HEK293T (cell line): ENCODE measurements around the gene SPARC.

Experiments used
- CTCF ChIA-PET: fragments of 350-600 bp; formaldehyde crosslinking; extraction: SDS; loops from one replicate; lab custom pipeline; 2021; ENCODE audit warnings: antibody characterized with exemption, inconsistent platforms; lab: Yijun Ruan, JAX
- POLR2A ChIA-PET: fragments of 350-600 bp; formaldehyde crosslinking; extraction: SDS; loops from one replicate; lab custom pipeline; 2020; ENCODE audit warnings: antibody characterized with exemption, inconsistent platforms; lab: Yijun Ruan, JAX
- DNase-seq: peaks from one replicate; pipeline ENCODE4 v3.0.0; 2012; ENCODE audit warnings: mixed read lengths; ENCODE audit errors: extremely low spot score
- ARNT ChIP-seq: fragments of 450-650 bp; IDR thresholded peaks from 2 replicates; pipeline ENCODE4 v1.6.1; 2017; ENCODE audit warnings: mild to moderate bottlenecking
- BHLHE40 ChIP-seq: fragments of 450-650 bp; IDR thresholded peaks from 2 replicates; pipeline ENCODE4 v1.6.1; 2016; ENCODE audit warnings: mild to moderate bottlenecking, moderate library complexity, borderline replicate concordance
- CTBP1 ChIP-seq: fragments of 450-650 bp; IDR thresholded peaks from 2 replicates; pipeline ENCODE4 v1.6.1; 2016; ENCODE audit warnings: borderline replicate concordance
- ELF4 ChIP-seq: fragments of 450-650 bp; IDR thresholded peaks from 2 replicates; pipeline ENCODE4 v1.6.1; 2017; ENCODE audit warnings: antibody characterized with exemption
- FOXA1 ChIP-seq: fragments of 450-650 bp; IDR thresholded peaks from 2 replicates; pipeline ENCODE4 v1.6.1; 2016; ENCODE audit warnings: mild to moderate bottlenecking
- FOXK2 ChIP-seq: fragments of 450-650 bp; IDR thresholded peaks from 2 replicates; pipeline ENCODE4 v1.6.1; 2016; ENCODE audit warnings: mild to moderate bottlenecking
- FOXM1 ChIP-seq: fragments of 450-650 bp; IDR thresholded peaks from 2 replicates; pipeline ENCODE4 v1.6.1; 2017; ENCODE audit warnings: mild to moderate bottlenecking, borderline replicate concordance
- HDGF ChIP-seq: fragments of 450-650 bp; IDR thresholded peaks from 2 replicates; pipeline ENCODE4 v1.6.1; 2017; ENCODE audit warnings: antibody characterized with exemption, borderline replicate concordance
- L3MBTL2 ChIP-seq: fragments of 450-650 bp; conservative IDR thresholded peaks from 2 replicates; pipeline ENCODE4 v1.6.1; 2016; ENCODE audit warnings: mild to moderate bottlenecking
- LEF1 ChIP-seq: fragments of 450-650 bp; IDR thresholded peaks from 2 replicates; pipeline ENCODE4 v1.6.1; 2017; ENCODE audit warnings: mild to moderate bottlenecking, borderline replicate concordance
- NFRKB ChIP-seq: fragments of 450-650 bp; IDR thresholded peaks from 2 replicates; pipeline ENCODE4 v1.6.1; 2016; ENCODE audit warnings: mild to moderate bottlenecking, moderate library complexity
- SP1 ChIP-seq: fragments of 450-650 bp; IDR thresholded peaks from 2 replicates; pipeline ENCODE4 v1.6.1; 2017
- SUZ12 ChIP-seq: fragments of 450-650 bp; IDR thresholded peaks from 2 replicates; pipeline ENCODE4 v1.6.1; 2016; ENCODE audit warnings: mild to moderate bottlenecking
- TARDBP ChIP-seq: fragments of 450-650 bp; IDR thresholded peaks from 2 replicates; pipeline ENCODE4 v1.6.1; 2016
- ZNF384 ChIP-seq: fragments of 450-650 bp; IDR thresholded peaks from 2 replicates; pipeline ENCODE4 v1.6.1; 2016
- TF ChIP-seq, protein P1 (sequence below): fragments of 450-650 bp; IDR thresholded peaks from 2 replicates; pipeline ENCODE4 v1.6.1; 2016

The SPARC gene

DNA sequence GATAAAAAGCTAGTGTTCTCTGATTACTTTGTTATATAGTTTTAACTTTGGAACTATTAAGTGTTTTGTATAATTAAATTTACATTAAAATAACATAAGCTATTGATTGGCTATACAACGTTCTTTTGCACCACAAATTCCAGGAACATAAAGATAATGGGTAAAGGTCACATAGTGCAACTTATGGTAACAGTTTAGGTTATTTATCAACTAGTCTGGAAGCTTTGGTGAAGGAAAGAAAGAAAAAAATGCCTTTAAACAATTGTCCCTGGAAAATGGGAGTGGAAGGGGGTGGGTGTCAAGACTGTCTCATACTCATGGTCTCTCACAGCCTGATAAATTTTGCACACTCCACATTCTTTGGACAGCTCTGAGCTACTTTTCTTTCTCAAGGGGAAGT lies 17.1 kb upstream of the SPARC start:
- TF ChIP-seq LEF1 (no peak), ZNF384 (no peak), SUZ12 (no peak), NFRKB (no peak), FOXA1 (no peak), CTBP1 (no peak), TARDBP (no peak), ARNT (no peak), FOXM1 (no peak), ELF4 (no peak), BHLHE40 (no peak), FOXK2 (no peak), SP1 (no peak), HDGF (no peak), L3MBTL2 (no peak)
- TF ChIP-seq, protein P1, sequence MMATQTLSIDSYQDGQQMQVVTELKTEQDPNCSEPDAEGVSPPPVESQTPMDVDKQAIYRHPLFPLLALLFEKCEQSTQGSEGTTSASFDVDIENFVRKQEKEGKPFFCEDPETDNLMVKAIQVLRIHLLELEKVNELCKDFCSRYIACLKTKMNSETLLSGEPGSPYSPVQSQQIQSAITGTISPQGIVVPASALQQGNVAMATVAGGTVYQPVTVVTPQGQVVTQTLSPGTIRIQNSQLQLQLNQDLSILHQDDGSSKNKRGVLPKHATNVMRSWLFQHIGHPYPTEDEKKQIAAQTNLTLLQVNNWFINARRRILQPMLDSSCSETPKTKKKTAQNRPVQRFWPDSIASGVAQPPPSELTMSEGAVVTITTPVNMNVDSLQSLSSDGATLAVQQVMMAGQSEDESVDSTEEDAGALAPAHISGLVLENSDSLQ, result no peak
- POLR2A ChIA-PET, result no interaction called here
- DNase-seq, result no peak
- CTCF ChIA-PET, result interaction anchor here (0.7 to 1.3 kb wide), 4 partner anchors 16 to 68 kb away, joined by 3 to 4 read pairs (median 3); partner anchors contain the start of genes G3BP1 and SPARC

DNA sequence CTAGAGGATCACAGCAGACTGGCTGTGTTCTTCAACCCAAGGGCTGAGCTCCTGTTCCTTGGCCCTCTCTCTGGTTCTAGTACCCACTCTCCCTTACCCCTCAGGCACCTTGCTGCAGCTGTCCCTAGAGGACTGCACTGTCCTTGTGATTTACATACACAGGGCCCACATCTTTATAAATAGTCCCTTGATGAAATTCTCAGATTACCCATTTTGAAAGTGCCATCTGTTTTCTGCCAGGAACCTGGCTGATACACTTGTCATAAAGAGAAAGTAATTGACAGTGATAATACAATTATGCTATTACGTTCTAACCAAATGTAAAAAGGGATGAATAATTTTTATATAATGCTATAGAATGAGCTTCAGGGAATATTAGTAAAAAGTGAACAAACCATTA lies 16.5 kb upstream of the SPARC start:
- POLR2A ChIA-PET, result interaction anchor here (1.0 to 1.2 kb wide), 2 partner anchors 17 to 55 kb away, joined by 3 to 7 read pairs; partner anchors contain the start of genes ATOX1 and SPARC

DNA sequence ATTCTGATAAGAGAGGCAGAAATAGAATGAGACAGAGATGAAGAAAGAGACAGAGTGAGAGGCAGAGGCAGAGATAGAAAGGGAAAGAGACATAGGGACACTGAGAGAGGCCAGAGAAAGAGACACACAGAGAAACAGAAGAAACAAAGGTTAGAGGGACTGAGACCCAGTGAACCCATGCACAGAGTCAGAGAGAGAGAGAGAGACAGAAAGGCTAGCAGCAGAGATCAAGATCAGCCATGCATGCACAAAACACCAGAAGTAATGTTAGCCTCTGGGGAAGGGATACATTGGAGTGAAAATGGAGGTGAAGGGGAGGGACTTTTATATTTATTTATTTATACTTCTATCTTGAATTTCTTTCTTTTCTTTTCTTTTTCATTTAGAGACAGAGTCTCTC lies 14.1 kb upstream of the SPARC start:
- CTCF ChIA-PET, result no interaction called here
- DNase-seq, result no peak
- POLR2A ChIA-PET, result no interaction called here
- TF ChIP-seq NFRKB (no peak), SP1 (no peak), CTBP1 (no peak), FOXK2 (no peak), SUZ12 (no peak), LEF1 (no peak), TARDBP (no peak), FOXA1 (no peak), BHLHE40 (no peak), L3MBTL2 (no peak), ELF4 (no peak), FOXM1 (no peak), HDGF (no peak), ARNT (no peak), ZNF384 (no peak)
- TF ChIP-seq, protein P1, result no peak

More for the DNA sequence above, 16.5 kb upstream of the SPARC start:
- CTCF ChIA-PET, result interaction anchor here (0.7 to 1.3 kb wide), 3 partner anchors 16 to 46 kb away, joined by 3 to 4 read pairs (median 4); partner anchors contain the start of gene SPARC
- TF ChIP-seq NFRKB (no peak), FOXM1 (no peak), ZNF384 (no peak), SP1 (no peak), HDGF (no peak), L3MBTL2 (no peak), FOXK2 (no peak), BHLHE40 (no peak), SUZ12 (no peak), CTBP1 (no peak), FOXA1 (no peak), ELF4 (no peak), LEF1 (no peak), TARDBP (no peak), ARNT (no peak)
- TF ChIP-seq, protein P1, result no peak
- DNase-seq, result no peak

DNA sequence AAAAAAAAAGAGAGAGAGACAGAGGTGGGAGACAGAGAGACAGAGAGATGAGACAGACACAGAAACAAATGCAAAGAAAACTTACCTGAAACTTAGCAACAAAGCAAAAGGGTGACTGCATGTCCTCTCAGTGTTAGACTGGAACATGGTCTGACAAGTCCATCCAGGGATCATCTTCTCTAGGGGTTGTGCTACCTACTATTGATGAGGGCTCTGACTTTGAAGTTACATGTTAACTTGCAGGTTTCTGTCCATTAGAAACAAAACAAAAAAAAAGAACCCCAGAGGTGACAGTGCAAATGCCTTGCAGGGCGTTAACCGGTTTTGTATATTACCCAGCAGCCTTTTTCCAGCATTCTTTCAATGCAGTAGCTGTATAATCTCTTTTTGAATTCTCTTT lies 13.6 kb upstream of the SPARC start:
- CTCF ChIA-PET, result no interaction called here
- TF ChIP-seq SUZ12 (no peak), NFRKB (no peak), SP1 (no peak), FOXA1 (no peak), HDGF (no peak), CTBP1 (no peak), BHLHE40 (no peak), TARDBP (no peak), ARNT (no peak), FOXM1 (no peak), FOXK2 (no peak), L3MBTL2 (no peak), ELF4 (no peak), LEF1 (no peak), ZNF384 (no peak)
- TF ChIP-seq, protein P1, result no peak
- POLR2A ChIA-PET, result interaction anchor here (2.0 kb wide), 1 partner anchor 14 kb away, joined by 11 read pairs; the partner anchor contains the start of gene SPARC
- no peak for DNase-seq
